Neural progenitor cell (in vitro differentiated cells): Measurements from ENCODE around the gene PRIMA1.

Experiments
- EZH2 ChIP-seq: fragments of 200-600 bp; sonication (generic); IDR thresholded peaks from 2 replicates; pipeline ENCODE4 v1.6.1; 2017; ENCODE audit warnings: antibody characterized with exemption, mild to moderate bottlenecking, moderate library complexity
- EZH2phosphoT487 ChIP-seq: fragments of 200-600 bp; sonication (generic); IDR thresholded peaks from 2 replicates; pipeline ENCODE4 v1.6.1; 2017; ENCODE audit warnings: antibody characterized with exemption
- TF ChIP-seq, protein P1 (sequence below): fragments of 200-600 bp; sonication (generic); IDR thresholded peaks from 2 replicates; pipeline ENCODE4 v1.5.1; 2017; ENCODE audit warnings: antibody characterized with exemption, mild to moderate bottlenecking

DNA sequence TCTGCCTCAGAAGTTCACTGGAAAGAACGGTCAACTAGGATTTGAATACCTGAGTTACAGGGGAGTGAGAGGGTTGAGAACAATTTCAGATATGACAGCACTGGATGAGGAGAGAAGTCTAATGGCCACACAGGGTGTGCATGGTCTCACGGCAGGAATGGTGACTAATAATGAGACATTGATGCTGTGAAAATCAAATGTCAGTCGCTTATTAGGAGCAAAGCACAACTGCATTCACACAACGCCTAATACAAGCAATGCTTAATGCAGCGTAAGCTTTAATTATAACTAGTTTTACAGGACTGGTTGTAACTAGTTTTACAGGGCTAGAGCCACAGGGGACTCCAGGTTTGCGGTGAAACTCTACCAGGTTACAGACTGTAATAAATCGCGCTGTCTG, 23.4 kb upstream of the PRIMA1 start:
- TF ChIP-seq, protein P1, sequence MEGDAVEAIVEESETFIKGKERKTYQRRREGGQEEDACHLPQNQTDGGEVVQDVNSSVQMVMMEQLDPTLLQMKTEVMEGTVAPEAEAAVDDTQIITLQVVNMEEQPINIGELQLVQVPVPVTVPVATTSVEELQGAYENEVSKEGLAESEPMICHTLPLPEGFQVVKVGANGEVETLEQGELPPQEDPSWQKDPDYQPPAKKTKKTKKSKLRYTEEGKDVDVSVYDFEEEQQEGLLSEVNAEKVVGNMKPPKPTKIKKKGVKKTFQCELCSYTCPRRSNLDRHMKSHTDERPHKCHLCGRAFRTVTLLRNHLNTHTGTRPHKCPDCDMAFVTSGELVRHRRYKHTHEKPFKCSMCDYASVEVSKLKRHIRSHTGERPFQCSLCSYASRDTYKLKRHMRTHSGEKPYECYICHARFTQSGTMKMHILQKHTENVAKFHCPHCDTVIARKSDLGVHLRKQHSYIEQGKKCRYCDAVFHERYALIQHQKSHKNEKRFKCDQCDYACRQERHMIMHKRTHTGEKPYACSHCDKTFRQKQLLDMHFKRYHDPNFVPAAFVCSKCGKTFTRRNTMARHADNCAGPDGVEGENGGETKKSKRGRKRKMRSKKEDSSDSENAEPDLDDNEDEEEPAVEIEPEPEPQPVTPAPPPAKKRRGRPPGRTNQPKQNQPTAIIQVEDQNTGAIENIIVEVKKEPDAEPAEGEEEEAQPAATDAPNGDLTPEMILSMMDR = no peak
- no peak for TF ChIP-seq EZH2phosphoT487
- no peak for TF ChIP-seq EZH2
